IMR-90 (cell line): Measurements from ENCODE around the gene NCKAP5. TPM values are rescaled to one million over a fixed set of nuclear protein-coding genes. Genes with fewer than 3 reads are reported as not detected.

Experiments used
- ATAC-seq: fragments of 200-7000 bp; cut with Tn5 transposase; 2 replicates; pipeline ENCODE4 v1.9.1; 2020; ENCODE audit warnings: low read depth, mild to moderate bottlenecking, moderate library complexity
- BruUV-seq: library from RNA; stranded (reverse); fragments of 400-500 nt; replicated peaks from 2 replicates; lab custom pipeline; 2021; lab: Mats Ljungman, UMichigan
- CTCF ChIA-PET: fragments of 300-600 bp; formaldehyde crosslinking; extraction: SDS; loops from one replicate; lab custom pipeline; 2021; ENCODE audit warnings: antibody characterized with exemption; lab: Yijun Ruan, JAX
- POLR2A ChIA-PET: fragments of 300-600 bp; sonication (Branson Sonifier 250); formaldehyde crosslinking; loops from one replicate; lab custom pipeline; 2022; ENCODE audit warnings: antibody characterized with exemption; ENCODE audit not compliant: unreplicated experiment; lab: Charles Lee
- DNase-seq: peaks from one replicate; pipeline ENCODE4 v3.0.0; 2013
- H2AFZ ChIP-seq: replicated peaks from 2 replicates; pipeline ENCODE3; 2013; ENCODE audit warnings: low read length, mild to moderate bottlenecking; ENCODE audit not compliant: poor library complexity
- H2AK5ac ChIP-seq: 2 replicates; pipeline ENCODE4 v1.6.1; 2013; ENCODE audit warnings: low read depth, low read length, inconsistent platforms
- H2AK9ac ChIP-seq: replicated peaks from 2 replicates; pipeline ENCODE3; 2013; ENCODE audit warnings: mild to moderate bottlenecking, low read depth, low read length, moderate library complexity; ENCODE audit not compliant: poor library complexity
- H2BK120ac ChIP-seq: 2 replicates; pipeline ENCODE4 v1.6.1; 2013; ENCODE audit warnings: low read depth, low read length, inconsistent platforms
- H2BK15ac ChIP-seq: 3 replicates; pipeline ENCODE4 v1.6.1; 2013; ENCODE audit warnings: low read depth, low read length, inconsistent platforms
- H2BK20ac ChIP-seq: 2 replicates; pipeline ENCODE4 v1.6.1; 2013; ENCODE audit warnings: low read depth, mild to moderate bottlenecking, inconsistent platforms, low read length, moderate library complexity
- H2BK5ac ChIP-seq: 2 replicates; pipeline ENCODE4 v1.6.1; 2013; ENCODE audit warnings: mild to moderate bottlenecking, low read depth, low read length, inconsistent platforms; ENCODE audit not compliant: poor library complexity, severe bottlenecking
- H3K14ac ChIP-seq: replicated peaks from 2 replicates; pipeline ENCODE4 v1.6.1; 2013; ENCODE audit warnings: low read depth, low read length, inconsistent platforms
- H3K18ac ChIP-seq: 2 replicates; pipeline ENCODE4 v1.6.1; 2013; ENCODE audit warnings: low read depth, low read length, control low read depth
- H3K23ac ChIP-seq: 2 replicates; pipeline ENCODE4 v1.6.1; 2013; ENCODE audit warnings: low read depth, low read length, inconsistent platforms
- H3K27ac ChIP-seq: 2 replicates; pipeline ENCODE4 v1.5.1; 2013; ENCODE audit warnings: mild to moderate bottlenecking, control low read depth, low read length; ENCODE audit not compliant: insufficient read depth
- H3K27me3 ChIP-seq: 2 replicates; pipeline ENCODE4 v1.6.1; 2013; ENCODE audit warnings: low read length; ENCODE audit not compliant: control insufficient read depth, insufficient read depth
- H3K36me3 ChIP-seq: 2 replicates; pipeline ENCODE4 v1.6.1; 2013; ENCODE audit warnings: low read length, mixed read lengths; ENCODE audit not compliant: control insufficient read depth, insufficient read depth
- H3K4ac ChIP-seq: 2 replicates; pipeline ENCODE4 v1.6.1; 2013; ENCODE audit warnings: low read depth, low read length, inconsistent platforms
- H3K4me1 ChIP-seq: 2 replicates; pipeline ENCODE4 v1.6.1; 2013; ENCODE audit warnings: low read length, mixed read lengths; ENCODE audit not compliant: control insufficient read depth, insufficient read depth
- H3K4me2 ChIP-seq: 2 replicates; pipeline ENCODE4 v1.6.1; 2013; ENCODE audit warnings: low read depth, mild to moderate bottlenecking, control low read depth, low read length, moderate library complexity
- H3K4me3 ChIP-seq: 2 replicates; pipeline ENCODE4 v1.5.1; 2013; ENCODE audit warnings: low read depth, mild to moderate bottlenecking, control low read depth, low read length, moderate library complexity; ENCODE audit not compliant: insufficient read depth
- H3K56ac ChIP-seq: 2 replicates; pipeline ENCODE4 v1.6.1; 2013; ENCODE audit warnings: low read length, inconsistent platforms; ENCODE audit not compliant: insufficient read depth; ENCODE audit errors: extremely low read depth
- H3K79me1 ChIP-seq, 2 experiments: 2 replicates each; pipeline ENCODE4 v1.6.1; 2013; ENCODE audit warnings: low read length in 2 of 2, inconsistent platforms in 1 of 2, low read depth in 1 of 2
- H3K9ac ChIP-seq: 2 replicates; pipeline ENCODE4 v1.6.1; 2013; ENCODE audit warnings: low read depth, low read length, control low read depth
- H3K9me1 ChIP-seq: 2 replicates; pipeline ENCODE4 v1.6.1; 2013; ENCODE audit warnings: low read length, inconsistent platforms; ENCODE audit not compliant: insufficient read depth
- H3K9me3 ChIP-seq: 2 replicates; pipeline ENCODE4 v1.6.1; 2013; ENCODE audit warnings: low read length; ENCODE audit not compliant: control insufficient read depth, insufficient read depth
- H4K20me1 ChIP-seq: 2 replicates; pipeline ENCODE4 v1.6.1; 2013; ENCODE audit warnings: low read length, inconsistent platforms; ENCODE audit not compliant: insufficient read depth
- H4K5ac ChIP-seq: 2 replicates; pipeline ENCODE4 v1.6.1; 2013; ENCODE audit warnings: mild to moderate bottlenecking, low read depth, low read length, control low read depth
- H4K8ac ChIP-seq, 2 experiments: 2 replicates each; pipeline ENCODE4 v1.6.1; 2013; ENCODE audit warnings: low read depth in 2 of 2, low read length in 2 of 2, control low read depth in 1 of 2, inconsistent platforms in 1 of 2
- H4K91ac ChIP-seq: 2 replicates; pipeline ENCODE4 v1.6.1; 2013; ENCODE audit warnings: low read depth, low read length, inconsistent platforms; ENCODE audit not compliant: insufficient read depth
- BHLHE40 ChIP-seq: fragments of 150-350 bp; IDR thresholded peaks from 2 replicates; pipeline ENCODE4 v1.6.1; 2016; ENCODE audit warnings: mild to moderate bottlenecking, low read depth, low read length
- CEBPB ChIP-seq: IDR thresholded peaks from 2 replicates; pipeline ENCODE4 v1.6.1; 2012; ENCODE audit warnings: low read depth, low read length, improper control_type of control experiment
- CHD1 ChIP-seq: IDR thresholded peaks from 2 replicates; pipeline ENCODE4 v1.6.1; 2012; ENCODE audit warnings: low read depth, low read length, improper control_type of control experiment
- FOS ChIP-seq: fragments of 150-350 bp; IDR thresholded peaks from 2 replicates; pipeline ENCODE4 v1.6.1; 2016; ENCODE audit warnings: low read depth, low read length
- MXI1 ChIP-seq: IDR thresholded peaks from 2 replicates; pipeline ENCODE4 v1.6.1; 2012; ENCODE audit warnings: low read depth, mild to moderate bottlenecking, low read length, moderate library complexity, borderline replicate concordance
- NFE2L2 ChIP-seq: fragments of 150-350 bp; IDR thresholded peaks from 2 replicates; pipeline ENCODE4 v1.6.1; 2016; ENCODE audit warnings: low read depth, mild to moderate bottlenecking, low read length
- POLR2A ChIP-seq: IDR thresholded peaks from 2 replicates; pipeline ENCODE4 v1.6.1; 2012; ENCODE audit warnings: mild to moderate bottlenecking, low read depth, low read length
- RFX5 ChIP-seq: IDR thresholded peaks from 2 replicates; pipeline ENCODE4 v1.8.0; 2012; ENCODE audit warnings: low read depth, mild to moderate bottlenecking, low read length, moderate library complexity
- USF2 ChIP-seq: fragments of 150-350 bp; IDR thresholded peaks from 2 replicates; pipeline ENCODE4 v1.6.1; 2017; ENCODE audit warnings: mild to moderate bottlenecking, antibody characterized with exemption, low read length, low read depth
- WGBS, 2 experiments: methylation state at CpG; one replicate each; pipeline versions ENCODE4 v1.1.5 to v1.1.7; 2013; ENCODE audit warnings: missing lambda C conversion rate in 2 of 2; ENCODE audit not compliant: insufficient read length in 1 of 2; ENCODE audit errors: extremely low coverage in 2 of 2; 5-methylcytosine and 5-hydroxymethylcytosine counted together
- dilution Hi-C: fragments of 300-500 bp; cut with HindIII; formaldehyde crosslinking; loops from one replicate; pipeline ENCODE4 v1.14.3; 2018; ENCODE audit warnings: low sequenced_read_pairs; ENCODE audit not compliant: unreplicated experiment
- in situ Hi-C: fragments of 300-500 bp; cut with MboI; formaldehyde crosslinking; loops from 3 replicates; pipeline ENCODE4 v1.14.3; 2019; ENCODE audit warnings: low sequenced_read_pairs, inconsistent platforms, mixed read lengths
- intact Hi-C: fragments of 100-400 bp; cut with micrococcal nuclease; formaldehyde crosslinking; loops from 2 replicates; pipeline ENCODE4 v1.10.0; 2022
- polyA plus RNA-seq, 3 experiments: library from polyadenylated mRNA; depleted of rRNA; stranded (reverse); fragments of >200 nt; gene quantifications; 2 replicates each; pipeline ENCODE4 v1.2.3, GENCODE V29; 2012; ENCODE audit warnings: low replicate concordance in 1 of 3
- total RNA-seq: library from RNA; depleted of rRNA; stranded (reverse); fragments of >200 nt; gene quantifications from 2 replicates; pipeline ENCODE4 v1.2.3, GENCODE V29; 2012

NCKAP5 gene
- total and polyA plus RNA-seq, 2 of the 4 experiments (the other 2 are of a cell fraction): 2.7 to 3.9 TPM

GRCh38 chr2:133509777-133510176, 58.5 kb downstream of the NCKAP5 start:
- DNase-seq: no peak
- intact Hi-C loops (no loop called here), dilution Hi-C loops (no loop called here), in situ Hi-C loops (no loop called here)
- WGBS, 2 experiments: 100% methylated on average over 3 of the region's 6 CpGs; no CpG with 5 or more reads in 1 of the 2 experiments
- Histone ChIP-seq H3K23ac (no peak overlapping the region), H2BK15ac (no peak overlapping the region), H3K4me3 (no peak overlapping the region), H4K20me1 (no peaks in the 10 kb centered on the region), H3K27ac (no peak overlapping the region), H3K4me1 (peaks cover under 1% of the 10 kb centered on the region), H4K5ac (no peak overlapping the region), H4K8ac (no peak overlapping the region), H3K27me3 (no peaks in the 10 kb centered on the region), H2BK20ac (no peak overlapping the region), H3K79me1 (peaks cover 3 to 8% of the 10 kb centered on the region in 2 experiments; a peak in 3 of 4 replicates), H3K9me1 (peaks cover 4% of the 10 kb centered on the region; the same call in 1 of the 2 replicates), H3K9ac (no peak overlapping the region), H3K18ac (no peak overlapping the region), H3K9me3 (no peaks in the 10 kb centered on the region), H2AFZ (no peak overlapping the region), H2BK5ac (no peak overlapping the region), H3K4me2 (no peak overlapping the region), H2BK120ac (no peak overlapping the region), H3K56ac (no peak overlapping the region), H4K91ac (no peak overlapping the region), H2AK9ac (no peak overlapping the region), H3K4ac (no peak overlapping the region), H3K36me3 (no peaks in the 10 kb centered on the region), H3K14ac (no peak overlapping the region), H2AK5ac (no peak overlapping the region)
- ChIA-PET POLR2A (no interaction called here), CTCF (no interaction called here)
- no peak for TF ChIP-seq CHD1
- no peak for TF ChIP-seq FOS
- TF ChIP-seq POLR2A: no peak
- no peak for TF ChIP-seq CEBPB
- TF ChIP-seq NFE2L2: no peak
- no peak for TF ChIP-seq RFX5
- TF ChIP-seq USF2: no peak
- TF ChIP-seq MXI1: no peak
- no peak for TF ChIP-seq BHLHE40
- ATAC-seq: no peak
- BruUV-seq: no TSS peak
